H9 (cell line): Measurements from ENCODE around the gene ITPR1. TPM values are rescaled to one million over a fixed set of nuclear protein-coding genes. Genes with fewer than 3 reads are reported as not detected.

Experiments
- DNase-seq: peaks from one replicate; pipeline ENCODE4 v3.0.0-alpha.2; 2017
- H2AFZ ChIP-seq: one replicate; pipeline ENCODE4 v1.6.1; 2013; ENCODE audit warnings: mild to moderate bottlenecking, low read length, control low read depth, moderate library complexity
- H2AK5ac ChIP-seq: 2 replicates; pipeline ENCODE4 v1.6.1; 2013; ENCODE audit warnings: low read length, control low read depth, mixed read lengths; ENCODE audit not compliant: insufficient read length
- H2BK120ac ChIP-seq: one replicate; pipeline ENCODE4 v1.6.1; 2013; ENCODE audit warnings: low read depth, mild to moderate bottlenecking, low read length, control low read depth, inconsistent platforms; ENCODE audit not compliant: poor library complexity, severe bottlenecking
- H2BK12ac ChIP-seq: 2 replicates; pipeline ENCODE4 v1.6.1; 2013; ENCODE audit warnings: low read length, control low read depth, mixed read lengths, low read depth; ENCODE audit not compliant: insufficient read length
- H2BK15ac ChIP-seq: 2 replicates; pipeline ENCODE4 v1.6.1; 2013; ENCODE audit warnings: low read depth, low read length, control low read depth
- H2BK20ac ChIP-seq: one replicate; pipeline ENCODE4 v1.6.1; 2013; ENCODE audit warnings: low read depth, mild to moderate bottlenecking, low read length, control low read depth, inconsistent platforms; ENCODE audit not compliant: poor library complexity, severe bottlenecking
- H2BK5ac ChIP-seq: 2 replicates; pipeline ENCODE4 v1.6.1; 2013; ENCODE audit warnings: low read length, control low read depth, mixed read lengths; ENCODE audit not compliant: insufficient read length
- H3K14ac ChIP-seq: 2 replicates; pipeline ENCODE4 v1.6.1; 2013; ENCODE audit warnings: low read length, control low read depth; ENCODE audit not compliant: insufficient read depth
- H3K18ac ChIP-seq: 2 replicates; pipeline ENCODE4 v1.6.1; 2013; ENCODE audit warnings: low read depth, mild to moderate bottlenecking, mixed read lengths, low read length, control low read depth; ENCODE audit not compliant: insufficient read length
- H3K23ac ChIP-seq: 2 replicates; pipeline ENCODE4 v1.6.1; 2013; ENCODE audit warnings: low read length, control low read depth, mixed read lengths, low read depth; ENCODE audit not compliant: insufficient read length
- H3K23me2 ChIP-seq: 2 replicates; pipeline ENCODE4 v1.6.1; 2013; ENCODE audit warnings: low read depth, mild to moderate bottlenecking, mixed read lengths, low read length, control low read depth; ENCODE audit not compliant: insufficient read length, poor library complexity, severe bottlenecking
- H3K27ac ChIP-seq: 2 replicates; pipeline ENCODE4 v1.5.1; 2013; ENCODE audit warnings: low read length, control low read depth, mixed read lengths, low read depth; ENCODE audit not compliant: insufficient read length
- H3K27me3 ChIP-seq: 2 replicates; pipeline ENCODE4 v1.6.1; 2013; ENCODE audit warnings: low read length, control low read depth, inconsistent platforms; ENCODE audit not compliant: insufficient read depth
- H3K4ac ChIP-seq: 2 replicates; pipeline ENCODE4 v1.6.1; 2013; ENCODE audit warnings: low read depth, mild to moderate bottlenecking, control low read depth, inconsistent platforms, low read length, moderate library complexity
- H3K4me1 ChIP-seq: 2 replicates; pipeline ENCODE4 v1.6.1; 2013; ENCODE audit warnings: low read length, control low read depth, inconsistent platforms; ENCODE audit not compliant: insufficient read depth
- H3K4me2 ChIP-seq: 2 replicates; pipeline ENCODE4 v1.6.1; 2013; ENCODE audit warnings: low read length, control low read depth, mixed read lengths; ENCODE audit not compliant: insufficient read length, insufficient read depth
- H3K56ac ChIP-seq: 2 replicates; pipeline ENCODE4 v1.6.1; 2013; ENCODE audit warnings: low read depth, mild to moderate bottlenecking, mixed read lengths, low read length, control low read depth; ENCODE audit not compliant: insufficient read length
- H3K79me1 ChIP-seq: 2 replicates; pipeline ENCODE4 v1.6.1; 2013; ENCODE audit warnings: low read depth, mild to moderate bottlenecking, moderate library complexity, low read length, control low read depth, inconsistent platforms; ENCODE audit not compliant: insufficient read depth, poor library complexity, severe bottlenecking
- H3K79me2 ChIP-seq: 2 replicates; pipeline ENCODE4 v1.6.1; 2013; ENCODE audit warnings: low read length, control low read depth, inconsistent platforms; ENCODE audit not compliant: insufficient read depth
- H3K9ac ChIP-seq: 2 replicates; pipeline ENCODE4 v1.6.1; 2013; ENCODE audit warnings: low read length, control low read depth, mixed read lengths; ENCODE audit not compliant: insufficient read length; ENCODE audit errors: extremely low read depth
- H3K9me3 ChIP-seq: one replicate; pipeline ENCODE4 v1.6.1; 2013; ENCODE audit warnings: low read depth, low read length, inconsistent platforms; ENCODE audit not compliant: control insufficient read depth
- H3T11ph ChIP-seq: one replicate; pipeline ENCODE4 v1.6.1; 2013; ENCODE audit warnings: mild to moderate bottlenecking, low read length, control low read depth, inconsistent platforms
- H4K20me1 ChIP-seq: one replicate; pipeline ENCODE4 v1.6.1; 2013; ENCODE audit not compliant: control insufficient read depth, insufficient read length, insufficient read depth
- H4K5ac ChIP-seq: 2 replicates; pipeline ENCODE4 v1.6.1; 2013; ENCODE audit warnings: low read depth, mild to moderate bottlenecking, mixed read lengths, low read length, control low read depth; ENCODE audit not compliant: insufficient read length
- H4K8ac ChIP-seq: replicated peaks from 2 replicates; pipeline ENCODE4 v1.6.1; 2013; ENCODE audit warnings: low read length, control low read depth, mixed read lengths, low read depth; ENCODE audit not compliant: insufficient read length
- H4K91ac ChIP-seq: 2 replicates; pipeline ENCODE4 v1.6.1; 2013; ENCODE audit warnings: low read depth, mild to moderate bottlenecking, moderate library complexity, mixed read lengths, low read length, control low read depth; ENCODE audit not compliant: insufficient read length
- H3K27ac Mint-ChIP-seq, 3 experiments: 2 replicates in 2 of 3; 3 replicates in 1 of 3; pipeline ENCODE4 v1.8.0; 2020 to 2021; ENCODE audit warnings: mixed read lengths in 3 of 3, mild to moderate bottlenecking in 1 of 3, moderate library complexity in 1 of 3
- H3K27me3 Mint-ChIP-seq: 2 replicates; pipeline ENCODE4 v1.8.0; 2021; ENCODE audit warnings: low read depth, mild to moderate bottlenecking, moderate library complexity, mixed read lengths
- H3K36me3 Mint-ChIP-seq, 3 experiments: 2 replicates in 2 of 3; 3 replicates in 1 of 3; pipeline ENCODE4 v1.8.0; 2020 to 2021; ENCODE audit warnings: low read depth in 3 of 3, mixed read lengths in 3 of 3; ENCODE audit not compliant: insufficient read depth in 1 of 3
- H3K4me1 Mint-ChIP-seq, 2 experiments: 2 replicates each; pipeline ENCODE4 v1.8.0; 2020; ENCODE audit warnings: mixed read lengths in 2 of 2
- H3K4me3 Mint-ChIP-seq, 2 experiments: 2 replicates in 1 of 2; 3 replicates in 1 of 2; pipeline ENCODE4 v1.8.0; 2020 to 2021; ENCODE audit warnings: mild to moderate bottlenecking in 2 of 2, mixed read lengths in 2 of 2, moderate library complexity in 1 of 2
- H3K9me3 Mint-ChIP-seq, 2 experiments: 2 replicates in 1 of 2; 3 replicates in 1 of 2; pipeline ENCODE4 v1.8.0; 2020; ENCODE audit warnings: mild to moderate bottlenecking in 2 of 2, mixed read lengths in 2 of 2, moderate library complexity in 1 of 2
- CTCF ChIP-seq: fragments of 200-600 bp; sonication (generic); conservative IDR thresholded peaks from 3 replicates; pipeline ENCODE4 v1.8.0; 2021; ENCODE audit warnings: antibody characterized with exemption, mild to moderate bottlenecking
- WGBS: extraction: QIAGEN DNeasy Blood & Tissue Kit; methylation state at CpG from one replicate; pipeline ENCODE4 v1.1.7; 2013; ENCODE audit warnings: missing lambda C conversion rate, low lambda C conversion rate, mixed read lengths; ENCODE audit not compliant: insufficient read length; ENCODE audit errors: extremely low coverage; 5-methylcytosine and 5-hydroxymethylcytosine counted together
- total RNA-seq: library from RNA; stranded (reverse); gene quantifications from 2 replicates; pipeline ENCODE4 v1.2.1, GENCODE V29; 2021

The ITPR1 gene
- total RNA-seq, 1 experiment from 2014 or later: 4.2 TPM

GRCh38 chr3:4551794-4552442 is 58.8 kb downstream of the ITPR1 start:
- H3K14ac ChIP-seq: no peak overlapping the region
- no peak overlapping the region for H3K27ac ChIP-seq
- H3T11ph ChIP-seq: no peak overlapping the region
- no peak overlapping the region for H2BK12ac ChIP-seq
- no peak overlapping the region for H3K56ac ChIP-seq
- H3K27me3 ChIP-seq: no peaks in the 10 kb centered on the region
- H3K4me1 ChIP-seq: no peaks in the 10 kb centered on the region
- no peak overlapping the region for H3K18ac ChIP-seq
- H3K23ac ChIP-seq: no peak overlapping the region
- H2BK120ac ChIP-seq: no peak overlapping the region
- no peak overlapping the region for H4K5ac ChIP-seq
- H2AK5ac ChIP-seq: no peak overlapping the region
- no peak overlapping the region for H4K8ac ChIP-seq
- H3K79me2 ChIP-seq: no peaks in the 10 kb centered on the region
- no peak overlapping the region for H3K4me2 ChIP-seq
- TF ChIP-seq CTCF: no peak
- H2BK5ac ChIP-seq: no peak overlapping the region
- H3K9me3 ChIP-seq: no peaks in the 10 kb centered on the region
- peaks cover 0 to under 1% of the 10 kb centered on the region in 2 experiments; a peak in 1 of 5 replicates for H3K9me3 Mint-ChIP-seq
- no peak overlapping the region for H4K91ac ChIP-seq
- DNase-seq: no peak
- no peak overlapping the region for H2BK15ac ChIP-seq
- H3K79me1 ChIP-seq: no peaks in the 10 kb centered on the region
- WGBS: no CpG with 5 or more reads among the region's 4 CpGs
- no peak overlapping the region for H3K9ac ChIP-seq
- peaks cover 0 to 7% of the 10 kb centered on the region in 2 experiments; a peak in 2 of 4 replicates for H3K4me1 Mint-ChIP-seq
- no peaks in the 10 kb centered on the region for H3K23me2 ChIP-seq
- no peaks in the 10 kb centered on the region; the same call in 1 of the 2 replicates for H3K27me3 Mint-ChIP-seq
- no peaks in the 10 kb centered on the region; a peak in 1 of 7 replicates for H3K36me3 Mint-ChIP-seq
- H3K27ac Mint-ChIP-seq: no peak overlapping the region
- H3K4me3 Mint-ChIP-seq: no peak overlapping the region
- H2AFZ ChIP-seq: no peak overlapping the region
- no peak overlapping the region for H3K4ac ChIP-seq
- no peaks in the 10 kb centered on the region for H4K20me1 ChIP-seq
- H2BK20ac ChIP-seq: no peak overlapping the region
